ENCODE measurements around the gene CDKN1A. TPM values are rescaled to one million over a fixed set of nuclear protein-coding genes. Genes with fewer than 3 reads are reported as not detected.
"Not testable (repeated sequence)": the region's sequence is repeated elsewhere in the genome, so short reads cannot be mapped to it uniquely, and the experiment has no call there.

CDKN1A gene
- total RNA-seq, 1 donor from 2014 or later = 82.7 TPM

- Mint-ChIP-seq H3K27ac (peak overlapping the region; percentile 4), H3K4me1 (peaks cover 7% of the 10 kb centered on the region), H3K27me3 (peaks cover 10% of the 10 kb centered on the region), H3K36me3 (ENCODE audit: low read depth) (no peaks in the 10 kb centered on the region), H3K4me3 (no peak overlapping the region), H3K9me3 (no peaks in the 10 kb centered on the region)
- intact Hi-C loops (cut with micrococcal nuclease) = no loop called here
- DNase-seq = no peak
Measured at GRCh38 chr6:36703081-36703606, 24.6 kb downstream of the CDKN1A start.

GRCh38 chr6:36703982-36704381 lies 25.5 kb downstream of the CDKN1A start:
- Mint-ChIP-seq H3K4me1 (peaks cover 7% of the 10 kb centered on the region), H3K36me3 (ENCODE audit: low read depth) (no peaks in the 10 kb centered on the region), H3K4me3 (no peak overlapping the region), H3K27ac (no peak overlapping the region), H3K27me3 (peaks cover 10% of the 10 kb centered on the region), H3K9me3 (no peaks in the 10 kb centered on the region)
- intact Hi-C loops (cut with micrococcal nuclease) = no loop called here
- no peak for DNase-seq

GRCh38 chr6:36704961-36705577 lies 26.6 kb downstream of the CDKN1A start:
- H3K27ac Mint-ChIP-seq; H3K4me3 Mint-ChIP-seq; intact Hi-C loops (cut with micrococcal nuclease); H3K36me3 Mint-ChIP-seq (ENCODE audit: low read depth); H3K4me1 Mint-ChIP-seq; H3K9me3 Mint-ChIP-seq; DNase-seq: not testable (repeated sequence)
- H3K27me3 Mint-ChIP-seq = peaks cover 12% of the 10 kb centered on the region

GRCh38 chr6:36706339-36706738 lies 27.8 kb downstream of the CDKN1A start:
- DNase-seq = no peak
- H3K4me1 Mint-ChIP-seq = peaks cover 3% of the 10 kb centered on the region
- H3K36me3 Mint-ChIP-seq (ENCODE audit: low read depth) = no peaks in the 10 kb centered on the region
- H3K27ac Mint-ChIP-seq = no peak overlapping the region
- peaks cover 15% of the 10 kb centered on the region for H3K27me3 Mint-ChIP-seq
- no peak overlapping the region for H3K4me3 Mint-ChIP-seq
- H3K9me3 Mint-ChIP-seq = no peaks in the 10 kb centered on the region
- intact Hi-C loops (cut with micrococcal nuclease) = no loop called here

GRCh38 chr6:36712816-36713215 lies 34.3 kb downstream of the CDKN1A start:
- DNase-seq = no peak
- H3K4me3 Mint-ChIP-seq = no peak overlapping the region
- H3K9me3 Mint-ChIP-seq = no peaks in the 10 kb centered on the region
- no peaks in the 10 kb centered on the region for H3K36me3 Mint-ChIP-seq (ENCODE audit: low read depth)
- no peak overlapping the region for H3K27ac Mint-ChIP-seq
- peaks cover 2% of the 10 kb centered on the region for H3K4me1 Mint-ChIP-seq
- peaks cover 10% of the 10 kb centered on the region for H3K27me3 Mint-ChIP-seq
- intact Hi-C loops (cut with micrococcal nuclease) = no loop called here

GRCh38 chr6:36713846-36714245 lies 35.3 kb downstream of the CDKN1A start:
- intact Hi-C loops (cut with micrococcal nuclease) = no loop called here
- Mint-ChIP-seq H3K27ac (no peak overlapping the region), H3K4me3 (no peak overlapping the region), H3K4me1 (peaks cover 2% of the 10 kb centered on the region), H3K36me3 (ENCODE audit: low read depth) (no peaks in the 10 kb centered on the region), H3K9me3 (no peaks in the 10 kb centered on the region), H3K27me3 (peaks cover 10% of the 10 kb centered on the region)
- DNase-seq = no peak

GRCh38 chr6:36714511-36714910 lies 36.0 kb downstream of the CDKN1A start:
- Mint-ChIP-seq H3K4me1 (peaks cover 2% of the 10 kb centered on the region), H3K27me3 (peaks cover 10% of the 10 kb centered on the region), H3K27ac (no peak overlapping the region), H3K36me3 (ENCODE audit: low read depth) (no peaks in the 10 kb centered on the region), H3K4me3 (no peak overlapping the region), H3K9me3 (no peaks in the 10 kb centered on the region)
- DNase-seq = no peak
- intact Hi-C loops (cut with micrococcal nuclease) = no loop called here

GRCh38 chr6:36715469-36715868 lies 37.0 kb downstream of the CDKN1A start:
- Mint-ChIP-seq H3K4me3 (no peak overlapping the region), H3K27ac (no peak overlapping the region), H3K36me3 (ENCODE audit: low read depth) (no peaks in the 10 kb centered on the region), H3K4me1 (peaks cover 2% of the 10 kb centered on the region), H3K9me3 (no peaks in the 10 kb centered on the region), H3K27me3 (peaks cover 5% of the 10 kb centered on the region)
- intact Hi-C loops (cut with micrococcal nuclease) = no loop called here
- DNase-seq = no peak

- DNase-seq = no peak
- Mint-ChIP-seq H3K4me1 (peaks cover 2% of the 10 kb centered on the region), H3K4me3 (no peak overlapping the region), H3K27ac (no peak overlapping the region), H3K9me3 (no peaks in the 10 kb centered on the region), H3K36me3 (ENCODE audit: low read depth) (no peaks in the 10 kb centered on the region), H3K27me3 (peaks cover 5% of the 10 kb centered on the region)
- intact Hi-C loops (cut with micrococcal nuclease) = no loop called here
Measured at GRCh38 chr6:36716476-36717093, 38.1 kb downstream of the CDKN1A start.

- Mint-ChIP-seq H3K36me3 (ENCODE audit: low read depth) (no peaks in the 10 kb centered on the region), H3K9me3 (no peaks in the 10 kb centered on the region)
- DNase-seq = no peak
Measured at GRCh38 chr6:36717231-36717825, 38.8 kb downstream of the CDKN1A start.

GRCh38 chr6:36717871-36718540 lies 39.5 kb downstream of the CDKN1A start:
- Mint-ChIP-seq H3K4me1 (no peaks in the 10 kb centered on the region), H3K4me3 (no peak overlapping the region), H3K36me3 (ENCODE audit: low read depth) (no peaks in the 10 kb centered on the region), H3K9me3 (no peaks in the 10 kb centered on the region), H3K27me3 (peaks cover 2% of the 10 kb centered on the region), H3K27ac (no peak overlapping the region)
- intact Hi-C loops (cut with micrococcal nuclease) = no loop called here
- no peak for DNase-seq

More at GRCh38 chr6:36717231-36717825, 38.8 kb downstream of the CDKN1A start:
- Mint-ChIP-seq H3K27me3 (peaks cover 5% of the 10 kb centered on the region), H3K4me1 (peaks cover 2% of the 10 kb centered on the region), H3K4me3 (no peak overlapping the region), H3K27ac (no peak overlapping the region)
- intact Hi-C loops (cut with micrococcal nuclease) = no loop called here

GRCh38 chr6:36718560-36718959 lies 40.0 kb downstream of the CDKN1A start:
- no peak overlapping the region for H3K4me3 Mint-ChIP-seq
- H3K9me3 Mint-ChIP-seq = no peaks in the 10 kb centered on the region
- no peaks in the 10 kb centered on the region for H3K27me3 Mint-ChIP-seq
- no peak for DNase-seq
- H3K4me1 Mint-ChIP-seq = no peaks in the 10 kb centered on the region
- H3K36me3 Mint-ChIP-seq (ENCODE audit: low read depth) = no peaks in the 10 kb centered on the region
- H3K27ac Mint-ChIP-seq = no peak overlapping the region
- intact Hi-C loops (cut with micrococcal nuclease) = no loop called here

GRCh38 chr6:36719126-36719525 lies 40.6 kb downstream of the CDKN1A start:
- DNase-seq = no peak
- intact Hi-C loops (cut with micrococcal nuclease) = no loop called here
- Mint-ChIP-seq H3K27ac (no peak overlapping the region), H3K27me3 (no peaks in the 10 kb centered on the region), H3K4me3 (no peak overlapping the region), H3K4me1 (no peaks in the 10 kb centered on the region), H3K9me3 (no peaks in the 10 kb centered on the region), H3K36me3 (ENCODE audit: low read depth) (no peaks in the 10 kb centered on the region)

Data from activated CD4-positive, alpha-beta T cell treated with anti-CD3 and anti-CD28 coated beads, Interleukin-2, amount 10 ng/mL, durations not matched to agents 24 days and 14 days (primary cell).